ENCODE measurements around the gene SYCP3. TPM values are rescaled to one million over a fixed set of nuclear protein-coding genes. Genes with fewer than 3 reads are reported as not detected.
"Not testable (repeated sequence)": the region's sequence is repeated elsewhere in the genome, so short reads cannot be mapped to it uniquely, and the experiment has no call there.

SYCP3 gene
- total RNA-seq, 1 donor from 2014 or later = not detected

DNA sequence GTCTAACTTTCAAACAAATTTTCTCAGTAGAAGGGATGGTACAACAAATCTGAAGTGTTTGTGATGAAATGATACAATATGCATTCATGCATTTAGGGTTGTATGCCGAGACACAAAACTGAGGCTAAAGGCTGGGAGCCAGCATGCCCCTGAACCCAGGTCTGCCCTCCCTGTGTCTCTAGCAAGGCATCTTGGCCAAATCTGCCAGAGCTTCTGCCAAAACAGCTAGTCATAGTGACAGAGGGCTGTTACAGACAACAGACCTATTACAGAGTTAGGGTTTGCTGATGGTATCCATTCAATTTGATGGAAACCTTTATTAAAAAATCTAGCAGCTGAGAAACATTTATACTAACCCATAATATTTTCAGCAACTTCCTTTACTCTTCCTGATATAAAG is 53.1 kb downstream of the SYCP3 start:
- TF ChIP-seq, protein P1, sequence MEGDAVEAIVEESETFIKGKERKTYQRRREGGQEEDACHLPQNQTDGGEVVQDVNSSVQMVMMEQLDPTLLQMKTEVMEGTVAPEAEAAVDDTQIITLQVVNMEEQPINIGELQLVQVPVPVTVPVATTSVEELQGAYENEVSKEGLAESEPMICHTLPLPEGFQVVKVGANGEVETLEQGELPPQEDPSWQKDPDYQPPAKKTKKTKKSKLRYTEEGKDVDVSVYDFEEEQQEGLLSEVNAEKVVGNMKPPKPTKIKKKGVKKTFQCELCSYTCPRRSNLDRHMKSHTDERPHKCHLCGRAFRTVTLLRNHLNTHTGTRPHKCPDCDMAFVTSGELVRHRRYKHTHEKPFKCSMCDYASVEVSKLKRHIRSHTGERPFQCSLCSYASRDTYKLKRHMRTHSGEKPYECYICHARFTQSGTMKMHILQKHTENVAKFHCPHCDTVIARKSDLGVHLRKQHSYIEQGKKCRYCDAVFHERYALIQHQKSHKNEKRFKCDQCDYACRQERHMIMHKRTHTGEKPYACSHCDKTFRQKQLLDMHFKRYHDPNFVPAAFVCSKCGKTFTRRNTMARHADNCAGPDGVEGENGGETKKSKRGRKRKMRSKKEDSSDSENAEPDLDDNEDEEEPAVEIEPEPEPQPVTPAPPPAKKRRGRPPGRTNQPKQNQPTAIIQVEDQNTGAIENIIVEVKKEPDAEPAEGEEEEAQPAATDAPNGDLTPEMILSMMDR (IDR thresholded peaks at IDR 0.05; ENCODE audit: unreplicated experiment) = no peak
- Mint-ChIP-seq H3K4me1 (ENCODE audit: low read depth) (no peaks in the 10 kb centered on the region), H3K27me3 (peaks cover 6% of the 10 kb centered on the region), H3K27ac (no peak overlapping the region), H3K36me3 (ENCODE audit: insufficient read depth) (no peaks in the 10 kb centered on the region), H3K9me3 (ENCODE audit: low read depth) (no peaks in the 10 kb centered on the region), H3K4me3 (ENCODE audit: low read depth) (no peak overlapping the region)
- no peak for DNase-seq (ENCODE audit: low spot score, unreplicated experiment)

GRCh38 chr12:101685092-101685491 is 54.2 kb downstream of the SYCP3 start:
- no peaks in the 10 kb centered on the region for H3K4me1 Mint-ChIP-seq (ENCODE audit: low read depth)
- peaks cover 10% of the 10 kb centered on the region for H3K27me3 Mint-ChIP-seq
- no peaks in the 10 kb centered on the region for H3K36me3 Mint-ChIP-seq (ENCODE audit: insufficient read depth)
- TF ChIP-seq, protein P1 (IDR thresholded peaks at IDR 0.05; ENCODE audit: unreplicated experiment) = no peak
- no peak overlapping the region for H3K27ac Mint-ChIP-seq
- no peak overlapping the region for H3K4me3 Mint-ChIP-seq (ENCODE audit: low read depth)
- no peak for DNase-seq (ENCODE audit: low spot score, unreplicated experiment)
- H3K9me3 Mint-ChIP-seq (ENCODE audit: low read depth) = no peaks in the 10 kb centered on the region

DNA sequence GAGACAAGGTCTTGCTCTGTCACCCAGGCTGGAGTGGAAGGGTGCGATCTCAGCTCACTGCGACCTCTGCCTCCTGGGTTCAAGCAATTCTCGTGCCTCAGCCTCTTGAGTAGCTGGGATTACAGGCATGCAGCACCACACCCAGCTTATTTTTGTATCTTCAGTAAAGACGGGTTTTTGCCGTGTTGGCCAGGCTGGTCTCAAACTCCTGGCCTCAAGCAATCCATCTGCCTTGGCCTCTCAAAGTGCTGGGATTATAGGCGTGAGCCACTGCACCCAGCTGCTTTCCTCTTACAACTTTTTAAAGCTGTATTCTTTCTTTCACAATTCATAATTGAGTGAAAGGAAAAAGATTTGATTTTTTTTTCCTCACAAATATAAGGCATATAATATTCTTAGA is 57.6 kb downstream of the SYCP3 start:
- not testable (repeated sequence) for H3K27me3 Mint-ChIP-seq; DNase-seq (ENCODE audit: low spot score, unreplicated experiment); H3K36me3 Mint-ChIP-seq (ENCODE audit: insufficient read depth); H3K4me3 Mint-ChIP-seq (ENCODE audit: low read depth); H3K9me3 Mint-ChIP-seq (ENCODE audit: low read depth); H3K4me1 Mint-ChIP-seq (ENCODE audit: low read depth); H3K27ac Mint-ChIP-seq

GRCh38 chr12:101680647-101681046 is 58.6 kb downstream of the SYCP3 start:
- Mint-ChIP-seq H3K4me1 (ENCODE audit: low read depth) (no peaks in the 10 kb centered on the region), H3K4me3 (ENCODE audit: low read depth) (no peak overlapping the region), H3K27ac (peak overlapping the region; percentile 31), H3K9me3 (ENCODE audit: low read depth) (no peaks in the 10 kb centered on the region), H3K27me3 (peaks cover 7% of the 10 kb centered on the region), H3K36me3 (ENCODE audit: insufficient read depth) (no peaks in the 10 kb centered on the region)
- TF ChIP-seq, protein P1 (IDR thresholded peaks at IDR 0.05; ENCODE audit: unreplicated experiment) = no peak
- DNase-seq (ENCODE audit: low spot score, unreplicated experiment) = no peak

DNA sequence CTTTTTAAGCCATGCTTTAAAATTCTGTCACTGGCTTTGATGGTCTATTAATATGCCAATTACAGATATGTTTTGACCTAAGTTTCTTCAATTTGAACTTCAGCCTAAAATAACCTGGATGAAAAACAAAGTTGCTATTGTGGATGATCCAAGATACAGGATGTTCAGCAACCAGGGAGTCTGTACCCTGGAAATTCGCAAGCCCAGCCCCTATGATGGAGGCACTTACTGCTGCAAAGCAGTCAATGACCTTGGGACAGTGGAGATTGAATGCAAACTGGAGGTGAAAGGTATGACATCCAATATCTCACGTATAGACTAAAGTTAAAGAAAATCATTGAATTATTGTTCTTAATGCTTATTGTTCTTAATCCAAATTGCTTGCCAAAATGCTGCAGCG is 59.0 kb downstream of the SYCP3 start:
- TF ChIP-seq, protein P1 (IDR thresholded peaks at IDR 0.05; ENCODE audit: unreplicated experiment) = no peak
- Mint-ChIP-seq H3K36me3 (ENCODE audit: insufficient read depth) (no peaks in the 10 kb centered on the region), H3K9me3 (ENCODE audit: low read depth) (no peaks in the 10 kb centered on the region), H3K4me3 (ENCODE audit: low read depth) (no peak overlapping the region), H3K4me1 (ENCODE audit: low read depth) (no peaks in the 10 kb centered on the region), H3K27ac (peak overlapping the region; percentile 31), H3K27me3 (peaks cover 7% of the 10 kb centered on the region)
- no peak for DNase-seq (ENCODE audit: low spot score, unreplicated experiment)

Other genes starting within 250 kb of the SYCP3 start
- gene MYBPC1, start 144.5 kb downstream of the SYCP3 start, total RNA-seq = 0.16 TPM in 1 of 2 replicates, not detected in the other
- gene CHPT1, start 41.8 kb downstream of the SYCP3 start, total RNA-seq = 15.2 and 18.0 TPM in 2 replicates
- 22.9 and 23.2 TPM in 2 replicates for gene GNPTAB, start 91.5 kb upstream of the SYCP3 start, total RNA-seq
- gene DRAM1, start 138.1 kb upstream of the SYCP3 start, total RNA-seq = 3.8 and 6.5 TPM in 2 replicates